HCT116 (cell line): ENCODE results near the gene FURIN. TPM values are rescaled to one million over a fixed set of nuclear protein-coding genes. Genes with fewer than 3 reads are reported as not detected.

Experiments used
- ATAC-seq: fragments of 200-7000 bp; cut with Tn5 transposase; 2 replicates; pipeline ENCODE4 v1.9.1; 2020; ENCODE audit warnings: mild to moderate bottlenecking, moderate library complexity
- BruUV-seq: library from RNA; stranded (reverse); fragments of 400-500 nt; replicated peaks from 2 replicates; lab custom pipeline; 2021; lab: Mats Ljungman, UMichigan
- CTCF ChIA-PET: fragments of 300-600 bp; sonication (Branson Sonifier 250); formaldehyde crosslinking; loops from one replicate; lab custom pipeline; 2021; ENCODE audit warnings: antibody characterized with exemption; lab: Charles Lee
- POLR2A ChIA-PET: fragments of 300-600, 350-600 bp; sonication (Branson Sonifier 250); formaldehyde crosslinking; loops from one replicate; lab custom pipeline; 2021; ENCODE audit warnings: antibody characterized with exemption; lab: Charles Lee
- RAD21 ChIA-PET, 2 experiments: fragments of 300-600 bp; sonication (Branson Sonifier 250); formaldehyde crosslinking; loops; one replicate each; lab custom pipeline; 2023; ENCODE audit warnings: low total read pairs in 2 of 2; ENCODE audit not compliant: uncharacterized antibody in 2 of 2, unreplicated experiment in 2 of 2, low non-redundant PET in 1 of 2; lab: Charles Lee
- DNase-seq: peaks from one replicate; pipeline ENCODE4 v3.0.0-alpha.2; 2010; ENCODE audit warnings: low read depth, low spot score
- H2AFZ ChIP-seq: fragments of 200-600 bp; shearing (Covaris generic), sonication (generic); 2 replicates; pipeline ENCODE4 v1.6.1; 2017; ENCODE audit warnings: low read depth, mixed run types, mixed read lengths, antibody characterized with exemption, low read length; ENCODE audit not compliant: poor library complexity, severe bottlenecking
- H3K27ac ChIP-seq: 2 replicates; pipeline ENCODE4 v1.5.1; 2012; ENCODE audit warnings: low read depth, low read length
- H3K27me3 ChIP-seq: fragments of 200-600 bp; sonication (generic); 2 replicates; pipeline ENCODE4 v1.6.1; 2016; ENCODE audit warnings: mixed run types, low read length, mixed read lengths; ENCODE audit not compliant: insufficient read depth
- H3K36me3 ChIP-seq, 2 experiments: fragments of 200-500 bp in 1 of 2; fragments of 200-600 bp in 1 of 2; sonication (Bioruptor generic) in 1 of 2; sonication (generic) in 1 of 2; 2 replicates each; pipeline versions ENCODE4 v1.5.1 to v1.6.1; 2014 to 2016; ENCODE audit warnings: low read length in 2 of 2, inconsistent platforms in 1 of 2, mixed read lengths in 1 of 2, mixed run types in 1 of 2; ENCODE audit not compliant: insufficient read depth in 2 of 2, control insufficient read depth in 1 of 2
- H3K4me1 ChIP-seq, 2 experiments: fragments of 200-600 bp in 1 of 2; sonication (generic) in 1 of 2; 2 replicates each; pipeline versions ENCODE4 v1.5.1 to v1.6.1; 2012 to 2017; ENCODE audit warnings: low read length in 2 of 2, inconsistent platforms in 1 of 2, mild to moderate bottlenecking in 1 of 2, mixed read lengths in 1 of 2, mixed run types in 1 of 2, moderate library complexity in 1 of 2; ENCODE audit not compliant: insufficient read depth in 2 of 2, control insufficient read depth in 1 of 2
- H3K4me2 ChIP-seq: fragments of 200-600 bp; sonication (generic); 2 replicates; pipeline ENCODE4 v1.6.1; 2017; ENCODE audit warnings: mixed run types, low read length, mixed read lengths
- H3K4me3 ChIP-seq, 2 experiments: fragments of 200-600 bp in 1 of 2; sonication (generic) in 1 of 2; replicated peaks in 1 of 2; 2 replicates each; pipeline ENCODE4 v1.5.1; 2011 to 2016; ENCODE audit warnings: low read length in 2 of 2, control low read depth in 1 of 2, low read depth in 1 of 2, mild to moderate bottlenecking in 1 of 2, mixed read lengths in 1 of 2, mixed run types in 1 of 2
- H3K79me2 ChIP-seq: fragments of 200-600 bp; sonication (generic); 2 replicates; pipeline ENCODE4 v1.6.1; 2017; ENCODE audit warnings: mild to moderate bottlenecking, mixed run types, low read length, moderate library complexity, mixed read lengths; ENCODE audit not compliant: insufficient read depth
- H3K9ac ChIP-seq: fragments of 200-600 bp; sonication (generic); 2 replicates; pipeline ENCODE4 v1.6.1; 2016; ENCODE audit warnings: low read length, mixed read lengths
- H3K9me2 ChIP-seq: fragments of 200-600 bp; sonication (generic), shearing (Covaris generic); 2 replicates; pipeline ENCODE4 v1.6.1; 2017; ENCODE audit warnings: mixed run types, mild to moderate bottlenecking, moderate library complexity; ENCODE audit not compliant: insufficient read depth
- H3K9me3 ChIP-seq, 2 experiments: fragments of 200-500 bp in 1 of 2; fragments of 200-600 bp in 1 of 2; sonication (Bioruptor generic) in 1 of 2; sonication (generic) in 1 of 2; 2 replicates each; pipeline ENCODE4 v1.6.1; 2014 to 2017; ENCODE audit warnings: low read length in 2 of 2, mixed read lengths in 2 of 2, inconsistent platforms in 1 of 2, low read depth in 1 of 2, mild to moderate bottlenecking in 1 of 2, mixed run types in 1 of 2, moderate library complexity in 1 of 2; ENCODE audit not compliant: control insufficient read depth in 1 of 2, insufficient read depth in 1 of 2
- H4K20me1 ChIP-seq: fragments of 200-600 bp; sonication (generic), shearing (Covaris generic); 2 replicates; pipeline ENCODE4 v1.6.1; 2017; ENCODE audit warnings: mixed run types, mild to moderate bottlenecking, moderate library complexity; ENCODE audit not compliant: insufficient read depth
- ATF3 ChIP-seq: IDR thresholded peaks from 2 replicates; pipeline ENCODE4 v1.6.1; 2012
- CBX3 ChIP-seq: IDR thresholded peaks from 2 replicates; pipeline ENCODE4 v1.6.1; 2012; ENCODE audit warnings: low read depth
- FOSL1 ChIP-seq: IDR thresholded peaks from 2 replicates; pipeline ENCODE4 v1.6.1; 2012; ENCODE audit warnings: low read depth
- POLR2A ChIP-seq: IDR thresholded peaks from 2 replicates; pipeline ENCODE4 v1.7.0; 2011; ENCODE audit warnings: borderline replicate concordance; ENCODE audit not compliant: insufficient read depth, insufficient read length; ENCODE audit errors: extremely low read depth
- POLR2AphosphoS5 ChIP-seq: IDR thresholded peaks from 2 replicates; pipeline ENCODE4 v1.6.1; 2011; ENCODE audit warnings: mild to moderate bottlenecking, low read depth, low read length, moderate library complexity
- SP1 ChIP-seq: IDR thresholded peaks from 2 replicates; pipeline ENCODE4 v1.6.1; 2012; ENCODE audit warnings: low read depth
- SRF ChIP-seq: IDR thresholded peaks from 2 replicates; pipeline ENCODE4 v1.6.1; 2012; ENCODE audit warnings: low read depth
- ZBTB33 ChIP-seq: IDR thresholded peaks from 2 replicates; pipeline ENCODE4 v1.6.1; 2011; ENCODE audit warnings: mild to moderate bottlenecking, low read length, moderate library complexity; ENCODE audit not compliant: insufficient replicate concordance; ENCODE audit errors: extremely low read depth
- intact Hi-C: fragments of 100-400 bp; cut with micrococcal nuclease; formaldehyde crosslinking; loops from 2 replicates; pipeline ENCODE4 v1.10.0; 2022
- total RNA-seq: library from RNA; stranded (reverse); gene quantifications from one replicate; pipeline ENCODE4 v1.2.1, GENCODE V29; 2021; ENCODE audit not compliant: unreplicated experiment

FURIN gene
- total RNA-seq, 1 experiment from 2014 or later: 42.0 TPM

GRCh38 chr15:90911906-90912769, 43.8 kb downstream of the FURIN start:
- H3K36me3 ChIP-seq: peaks cover 0 to 8% of the 10 kb centered on the region in 2 experiments; a peak in 3 of 4 replicates
- DNase-seq: no peak
- CTCF ChIA-PET: no interaction called here

GRCh38 chr15:90912770-90913075, 44.3 kb downstream of the FURIN start:
- POLR2A ChIA-PET: interaction anchor here (0.6 kb wide), 1 partner anchor 621 kb away, joined by 3 read pairs; no protein-coding TSS in a partner anchor
- ATAC-seq: no peak
- no peak overlapping the region for H3K27ac ChIP-seq

More at GRCh38 chr15:90911906-90912769, 43.8 kb downstream of the FURIN start:
- Histone ChIP-seq H3K9me2 (no peaks in the 10 kb centered on the region), H3K9ac (no peak overlapping the region), H3K4me3 (no peak overlapping the region), H3K9me3 (no peaks in the 10 kb centered on the region), H3K4me1 (no peaks in the 10 kb centered on the region), H4K20me1 (no peaks in the 10 kb centered on the region), H2AFZ (no peak overlapping the region), H3K27me3 (no peaks in the 10 kb centered on the region), H3K4me2 (no peak overlapping the region), H3K27ac (no peak overlapping the region), H3K79me2 (no peaks in the 10 kb centered on the region)
- intact Hi-C loops: no loop called here
- POLR2A ChIA-PET: interaction anchor here (0.6 kb wide), 1 partner anchor 621 kb away, joined by 3 read pairs; no protein-coding TSS in a partner anchor
- no TSS peak for BruUV-seq
- no peak for ATAC-seq
- TF ChIP-seq ATF3: no peak
- no peak for TF ChIP-seq SRF
- RAD21 ChIA-PET: no interaction called here

More at GRCh38 chr15:90912770-90913075, 44.3 kb downstream of the FURIN start:
- Histone ChIP-seq H4K20me1 (no peaks in the 10 kb centered on the region), H3K4me3 (no peak overlapping the region), H3K79me2 (no peaks in the 10 kb centered on the region), H3K4me2 (no peak overlapping the region), H3K36me3 (peaks cover 0 to 4% of the 10 kb centered on the region in 2 experiments; a peak in 2 of 4 replicates), H3K9ac (no peak overlapping the region), H3K9me3 (no peaks in the 10 kb centered on the region), H2AFZ (no peak overlapping the region), H3K27me3 (no peaks in the 10 kb centered on the region), H3K9me2 (no peaks in the 10 kb centered on the region), H3K4me1 (no peaks in the 10 kb centered on the region)
- no peak for TF ChIP-seq POLR2AphosphoS5
- no peak for TF ChIP-seq CBX3
- TF ChIP-seq FOSL1: no peak
- no peak for TF ChIP-seq ZBTB33
- TF ChIP-seq SP1: no peak
- TF ChIP-seq POLR2A: no peak
- BruUV-seq: no TSS peak
- ChIA-PET CTCF (no interaction called here), RAD21 (no interaction called here)
- DNase-seq: no peak
- intact Hi-C loops: no loop called here
